Activated naive CD8-positive, alpha-beta T cell treated with anti-CD3 and anti-CD28 coated beads for 36 hours (primary cell): Measurements from ENCODE around the gene YBX1. TPM values are rescaled to one million over a fixed set of nuclear protein-coding genes. Genes with fewer than 3 reads are reported as not detected.
"Not testable (repeated sequence)": the region's sequence is repeated elsewhere in the genome, so short reads cannot be mapped to it uniquely, and the experiment has no call there.

ENCODE experiments used
- DNase-seq: peaks from one replicate; pipeline ENCODE4 v3.0.0; 2021
- H3K27ac Mint-ChIP-seq: one replicate; pipeline ENCODE4 v1.8.0; 2022; ENCODE audit warnings: mild to moderate bottlenecking, moderate library complexity, mixed read lengths
- H3K27me3 Mint-ChIP-seq: one replicate; pipeline ENCODE4 v1.8.0; 2022; ENCODE audit warnings: mild to moderate bottlenecking, mixed read lengths
- H3K36me3 Mint-ChIP-seq: one replicate; pipeline ENCODE4 v1.8.0; 2021; ENCODE audit warnings: mild to moderate bottlenecking, mixed read lengths
- H3K4me1 Mint-ChIP-seq: one replicate; pipeline ENCODE4 v1.8.0; 2021; ENCODE audit warnings: mixed read lengths
- H3K4me3 Mint-ChIP-seq: one replicate; pipeline ENCODE4 v1.8.0; 2022; ENCODE audit warnings: mild to moderate bottlenecking, moderate library complexity, mixed read lengths
- H3K9me3 Mint-ChIP-seq: one replicate; pipeline ENCODE4 v1.8.0; 2022; ENCODE audit warnings: mixed read lengths
- total RNA-seq, 2 experiments: library from RNA; stranded (reverse); gene quantifications; one replicate each; pipeline ENCODE4 v1.2.3, GENCODE V29; 2021

Gene YBX1
- total RNA-seq, 2 experiments from 2014 or later: 1,441 to 1,525 TPM

DNA sequence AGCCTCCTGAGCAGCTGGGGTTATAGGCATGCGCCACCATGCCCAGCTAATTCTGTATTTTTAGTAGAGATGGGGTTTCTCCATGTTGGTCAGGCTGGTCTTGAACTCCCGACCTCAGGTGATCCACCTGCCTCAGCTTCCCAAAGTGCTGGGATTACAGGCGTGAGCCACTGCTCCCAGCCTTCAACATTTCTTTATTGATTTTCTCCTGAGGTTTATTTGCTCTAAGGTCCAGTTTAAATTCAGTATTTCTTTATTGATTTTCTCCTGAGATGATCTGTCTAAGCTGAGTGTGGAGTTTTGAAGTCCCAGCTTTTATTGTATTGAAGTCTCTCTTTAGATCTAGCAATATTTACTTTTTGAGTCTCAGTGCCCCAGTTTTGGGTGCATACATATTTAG, 30.6 kb downstream of the YBX1 start:
- H3K27ac Mint-ChIP-seq, H3K4me3 Mint-ChIP-seq, H3K27me3 Mint-ChIP-seq, DNase-seq, H3K4me1 Mint-ChIP-seq: not testable (repeated sequence)
- Mint-ChIP-seq H3K36me3 (peaks cover 84% of the 10 kb centered on the region), H3K9me3 (peaks cover 31% of the 10 kb centered on the region)

DNA sequence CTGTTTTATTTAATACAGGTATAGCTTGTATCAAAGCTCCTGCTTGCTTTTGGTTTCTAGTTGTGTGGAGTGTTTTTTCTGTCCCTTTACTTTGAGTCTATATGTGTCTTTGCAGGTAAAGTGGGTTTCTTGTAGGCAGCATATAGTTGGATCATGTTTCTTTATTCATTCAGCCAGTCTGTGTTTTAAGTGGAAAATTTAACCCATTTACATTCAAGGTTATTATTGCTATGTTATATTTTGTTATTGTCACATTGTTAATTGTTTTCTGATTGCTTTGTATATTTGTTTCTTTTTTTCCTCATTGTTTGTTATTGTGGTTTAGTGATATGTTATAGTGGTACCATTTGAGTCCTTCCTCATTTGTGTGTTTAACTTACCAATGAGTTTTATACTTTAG, 31.1 kb downstream of the YBX1 start:
- Mint-ChIP-seq H3K9me3 (peaks cover 27% of the 10 kb centered on the region), H3K27ac (no peak overlapping the region), H3K4me3 (no peak overlapping the region), H3K4me1 (peaks cover 8% of the 10 kb centered on the region), H3K27me3 (no peaks in the 10 kb centered on the region), H3K36me3 (peaks cover 79% of the 10 kb centered on the region)
- no peak for DNase-seq

DNA sequence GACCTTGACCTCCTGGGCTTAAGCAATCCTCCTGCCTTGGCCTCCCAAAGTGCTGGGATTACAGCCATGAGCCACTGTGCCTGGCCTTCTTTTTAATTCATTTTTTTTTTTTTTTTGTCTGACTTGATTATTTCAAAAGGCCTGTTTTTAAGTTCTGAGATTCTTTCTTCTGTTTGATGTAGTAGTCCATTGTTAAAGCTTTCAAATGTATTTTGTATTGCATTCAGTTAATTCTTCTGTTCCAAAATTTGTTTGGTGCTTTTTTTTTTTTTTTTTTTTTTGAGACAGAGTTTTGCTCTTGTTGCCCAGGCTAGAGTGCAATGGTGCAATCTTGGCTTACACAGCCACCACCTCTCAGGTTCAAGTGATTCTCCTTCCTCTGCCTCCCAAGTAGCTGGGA, 32.2 kb downstream of the YBX1 start:
- not testable (repeated sequence) for H3K27ac Mint-ChIP-seq, H3K4me1 Mint-ChIP-seq, DNase-seq, H3K27me3 Mint-ChIP-seq, H3K4me3 Mint-ChIP-seq
- peaks cover 74% of the 10 kb centered on the region for H3K36me3 Mint-ChIP-seq
- peaks cover 24% of the 10 kb centered on the region for H3K9me3 Mint-ChIP-seq

DNA sequence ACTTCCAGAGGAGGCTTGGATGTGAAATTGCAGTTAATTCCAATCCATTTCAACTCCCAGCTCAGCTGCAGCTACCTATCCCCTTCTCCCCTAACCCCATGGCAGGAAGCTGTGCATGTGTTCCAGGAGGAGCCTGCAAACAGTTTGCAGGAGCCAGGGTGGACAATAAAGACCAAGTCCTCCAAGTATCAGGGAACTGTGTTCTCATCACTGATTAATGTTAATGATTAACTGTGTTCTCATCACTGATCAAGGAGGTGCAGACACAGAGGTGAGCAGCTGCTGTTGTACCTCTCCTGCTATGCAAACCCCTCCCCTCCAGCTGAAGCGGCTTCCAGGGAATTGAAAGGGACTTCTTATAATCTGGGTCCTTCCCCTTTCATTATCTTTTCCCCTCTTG, 38.6 kb downstream of the YBX1 start:
- no peak for DNase-seq
- H3K27ac Mint-ChIP-seq: no peak overlapping the region
- no peaks in the 10 kb centered on the region for H3K4me1 Mint-ChIP-seq
- H3K36me3 Mint-ChIP-seq: peaks cover 15% of the 10 kb centered on the region
- no peak overlapping the region for H3K4me3 Mint-ChIP-seq
- no peaks in the 10 kb centered on the region for H3K27me3 Mint-ChIP-seq
- no peaks in the 10 kb centered on the region for H3K9me3 Mint-ChIP-seq

DNA sequence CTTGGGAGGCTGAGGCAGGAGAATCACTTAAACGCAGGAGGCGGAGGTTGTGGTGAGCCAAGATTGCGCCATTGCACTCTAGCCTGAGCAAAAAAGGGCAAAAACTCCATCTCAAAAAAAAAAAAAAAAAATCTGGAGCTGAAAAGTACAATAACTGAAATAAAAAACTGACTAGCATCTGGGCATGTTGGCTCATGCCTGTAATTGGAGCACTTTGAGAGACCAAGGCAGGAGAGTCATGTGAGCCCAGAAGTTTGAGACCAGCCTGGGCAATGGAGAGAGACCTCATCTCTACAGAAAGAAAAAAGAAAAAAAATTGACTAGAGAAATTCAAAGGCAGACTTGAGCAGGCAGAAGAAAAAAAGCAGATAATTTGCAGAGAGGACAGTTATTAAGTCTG, 39.7 kb downstream of the YBX1 start:
- Mint-ChIP-seq H3K27ac (no peak overlapping the region), H3K4me3 (no peak overlapping the region), H3K36me3 (peaks cover 9% of the 10 kb centered on the region), H3K9me3 (no peaks in the 10 kb centered on the region), H3K27me3 (no peaks in the 10 kb centered on the region), H3K4me1 (no peaks in the 10 kb centered on the region)
- no peak for DNase-seq

DNA sequence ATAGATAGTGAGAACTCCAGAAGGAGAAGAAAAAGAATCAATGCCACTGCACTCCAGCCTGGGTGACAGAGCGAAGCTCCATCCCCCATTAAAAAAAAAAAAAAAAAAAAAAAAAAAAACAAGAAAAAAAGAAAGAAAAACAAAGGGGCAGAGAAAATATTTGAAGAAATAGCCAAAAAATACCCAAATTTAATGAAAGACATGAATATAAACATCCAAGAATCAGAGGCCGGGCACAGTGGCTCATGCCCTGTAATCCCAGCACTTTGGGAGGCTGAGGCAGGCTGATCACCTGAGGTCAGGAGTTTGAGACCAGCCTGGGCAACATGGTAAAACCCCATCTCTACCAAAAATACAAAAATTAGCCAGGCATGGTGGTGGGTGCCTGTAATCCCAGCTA, 40.2 kb downstream of the YBX1 start:
- not testable (repeated sequence) for H3K9me3 Mint-ChIP-seq, H3K4me1 Mint-ChIP-seq, H3K36me3 Mint-ChIP-seq, H3K27ac Mint-ChIP-seq, DNase-seq, H3K27me3 Mint-ChIP-seq, H3K4me3 Mint-ChIP-seq

DNA sequence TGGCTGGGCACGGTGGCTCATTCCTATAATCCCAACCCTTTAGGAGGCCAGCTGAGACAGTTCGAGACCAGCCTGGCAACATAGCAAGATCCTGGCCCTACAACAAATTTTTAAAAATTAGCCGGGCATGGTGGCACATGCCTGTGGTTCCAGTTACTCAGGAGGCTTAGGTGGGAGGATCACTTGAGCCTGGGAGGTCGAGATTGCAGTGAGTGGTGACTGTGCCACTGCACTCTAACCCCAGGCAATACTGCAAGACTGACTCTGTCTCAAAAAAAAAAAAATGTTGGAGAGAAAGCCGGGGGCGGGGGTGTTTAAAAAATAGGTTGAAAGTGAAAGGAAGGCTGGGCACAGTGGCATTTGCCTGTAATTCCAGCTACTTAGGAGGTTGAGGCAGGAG, 41.3 kb downstream of the YBX1 start:
- DNase-seq: peak; percentile 8
- H3K9me3 Mint-ChIP-seq: no peaks in the 10 kb centered on the region
- H3K4me3 Mint-ChIP-seq: no peak overlapping the region
- H3K36me3 Mint-ChIP-seq: peaks cover under 1% of the 10 kb centered on the region
- no peaks in the 10 kb centered on the region for H3K27me3 Mint-ChIP-seq
- H3K4me1 Mint-ChIP-seq: no peaks in the 10 kb centered on the region
- no peak overlapping the region for H3K27ac Mint-ChIP-seq

DNA sequence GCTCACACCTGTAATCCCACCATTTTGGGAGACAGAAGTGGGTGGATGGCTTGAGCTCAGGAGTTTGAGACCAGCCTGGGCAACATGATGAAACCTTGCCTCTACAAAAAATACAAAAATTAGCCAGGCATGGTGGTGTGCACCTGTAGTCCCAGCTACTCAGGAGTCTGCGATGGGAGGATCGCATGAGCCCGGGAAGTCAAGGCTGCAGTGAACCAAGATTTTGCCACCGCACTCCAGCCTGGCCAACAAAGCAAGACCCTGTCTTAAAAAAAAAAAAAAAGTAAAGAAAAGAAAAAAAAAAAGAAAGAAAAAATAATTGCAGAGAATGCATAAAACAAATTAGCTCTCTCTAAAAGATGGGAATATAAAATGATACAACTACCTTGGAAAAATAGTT, 43.6 kb downstream of the YBX1 start:
- not testable (repeated sequence) for H3K4me3 Mint-ChIP-seq, H3K27me3 Mint-ChIP-seq, DNase-seq, H3K27ac Mint-ChIP-seq, H3K36me3 Mint-ChIP-seq, H3K4me1 Mint-ChIP-seq, H3K9me3 Mint-ChIP-seq

DNA sequence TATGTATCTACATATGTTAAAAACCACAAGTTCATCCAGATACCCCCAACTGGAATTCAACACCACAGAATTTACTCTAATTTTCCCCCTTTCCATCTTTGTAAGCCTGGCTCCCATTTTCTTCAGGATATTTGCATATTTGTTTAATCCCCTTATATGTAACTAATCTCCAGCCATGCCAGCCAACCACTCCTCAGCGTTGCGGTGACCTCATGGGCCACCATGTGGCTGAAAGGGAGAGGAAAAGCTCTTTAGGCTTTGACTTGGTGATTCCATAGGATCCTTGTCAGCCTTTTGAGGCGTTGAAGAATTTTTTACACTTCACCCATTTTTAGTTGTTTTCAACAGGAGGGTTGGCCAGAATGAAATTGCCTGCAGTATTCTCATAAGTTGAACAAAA, 47.8 kb downstream of the YBX1 start:
- Mint-ChIP-seq H3K27me3 (no peaks in the 10 kb centered on the region), H3K36me3 (no peaks in the 10 kb centered on the region), H3K4me1 (peaks cover 4% of the 10 kb centered on the region), H3K4me3 (no peak overlapping the region), H3K27ac (no peak overlapping the region), H3K9me3 (no peaks in the 10 kb centered on the region)
- DNase-seq: no peak

DNA sequence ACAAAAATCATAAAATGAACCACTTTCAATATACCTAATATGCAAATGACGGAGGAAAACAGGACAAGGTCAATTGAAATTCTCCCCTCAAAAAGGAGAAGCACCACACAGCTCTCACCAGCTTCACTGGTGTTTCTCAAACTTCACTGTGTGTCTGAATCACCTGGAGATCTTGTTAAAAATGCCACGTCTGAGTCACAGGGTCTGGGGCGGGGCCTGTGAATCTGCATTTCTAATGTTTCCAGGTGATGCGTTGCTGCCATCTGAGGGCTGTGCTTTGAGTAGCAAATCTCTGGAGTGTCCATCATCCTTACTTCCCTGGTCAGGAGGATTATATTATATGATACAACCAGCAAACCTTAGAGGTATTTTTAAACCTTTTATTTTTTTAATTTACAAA, 48.8 kb downstream of the YBX1 start:
- Mint-ChIP-seq H3K27ac (no peak overlapping the region), H3K9me3 (no peaks in the 10 kb centered on the region), H3K27me3 (no peaks in the 10 kb centered on the region), H3K4me3 (no peak overlapping the region), H3K36me3 (no peaks in the 10 kb centered on the region), H3K4me1 (peaks cover 4% of the 10 kb centered on the region)
- DNase-seq: peak; percentile 53

DNA sequence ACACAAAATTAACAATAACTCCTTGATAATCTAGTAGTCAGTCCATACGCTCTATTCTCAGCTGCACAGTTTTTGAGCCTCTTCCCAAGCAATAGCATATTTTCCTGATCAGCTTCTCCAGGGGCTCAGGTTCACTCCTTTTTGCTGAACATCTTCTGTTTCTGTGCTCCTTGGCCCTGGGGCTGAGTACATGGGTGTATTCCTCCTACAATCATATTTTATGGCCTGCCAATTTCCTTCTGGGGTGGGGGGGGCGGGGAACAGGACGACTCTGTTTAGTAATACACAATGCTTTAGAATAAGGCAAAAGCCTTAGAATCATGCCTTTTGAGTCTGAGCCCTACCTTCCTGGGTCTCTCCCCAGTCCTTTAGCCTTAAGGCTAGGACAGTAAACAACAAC, 49.4 kb downstream of the YBX1 start:
- no peaks in the 10 kb centered on the region for H3K36me3 Mint-ChIP-seq
- H3K4me3 Mint-ChIP-seq: no peak overlapping the region
- no peaks in the 10 kb centered on the region for H3K9me3 Mint-ChIP-seq
- H3K4me1 Mint-ChIP-seq: peaks cover 4% of the 10 kb centered on the region
- no peak overlapping the region for H3K27ac Mint-ChIP-seq
- no peak for DNase-seq
- no peaks in the 10 kb centered on the region for H3K27me3 Mint-ChIP-seq

DNA sequence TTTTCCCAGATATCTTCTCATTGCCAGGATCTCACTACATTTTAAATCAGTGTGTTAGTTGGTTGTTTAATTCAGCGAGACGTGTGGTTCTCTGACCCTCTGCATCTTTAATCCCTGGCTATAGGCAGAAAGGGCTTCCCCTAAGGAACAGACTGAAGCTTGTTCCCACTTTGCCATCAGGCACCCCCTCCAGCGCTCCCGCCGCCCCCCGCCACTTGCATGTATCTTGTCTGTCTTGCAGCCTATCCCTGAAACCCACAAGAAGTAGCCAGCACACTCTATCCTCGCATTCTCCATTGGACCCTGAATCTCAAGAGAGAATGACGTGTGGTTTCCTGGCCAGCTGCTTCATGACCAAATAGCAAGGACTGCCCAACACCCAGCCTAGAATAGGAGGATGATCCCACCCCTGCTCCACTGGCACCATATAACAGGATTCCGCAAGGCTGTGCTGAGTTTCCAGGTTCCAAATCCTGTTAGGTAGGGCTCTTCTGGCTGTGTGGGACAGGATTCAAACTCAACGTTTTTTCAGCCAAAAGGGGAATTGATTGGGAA, 50.0 kb downstream of the YBX1 start:
- Mint-ChIP-seq H3K4me3 (no peak overlapping the region), H3K9me3 (no peaks in the 10 kb centered on the region), H3K27me3 (no peaks in the 10 kb centered on the region), H3K27ac (no peak overlapping the region), H3K4me1 (peaks cover 5% of the 10 kb centered on the region), H3K36me3 (no peaks in the 10 kb centered on the region)
- DNase-seq: no peak

DNA sequence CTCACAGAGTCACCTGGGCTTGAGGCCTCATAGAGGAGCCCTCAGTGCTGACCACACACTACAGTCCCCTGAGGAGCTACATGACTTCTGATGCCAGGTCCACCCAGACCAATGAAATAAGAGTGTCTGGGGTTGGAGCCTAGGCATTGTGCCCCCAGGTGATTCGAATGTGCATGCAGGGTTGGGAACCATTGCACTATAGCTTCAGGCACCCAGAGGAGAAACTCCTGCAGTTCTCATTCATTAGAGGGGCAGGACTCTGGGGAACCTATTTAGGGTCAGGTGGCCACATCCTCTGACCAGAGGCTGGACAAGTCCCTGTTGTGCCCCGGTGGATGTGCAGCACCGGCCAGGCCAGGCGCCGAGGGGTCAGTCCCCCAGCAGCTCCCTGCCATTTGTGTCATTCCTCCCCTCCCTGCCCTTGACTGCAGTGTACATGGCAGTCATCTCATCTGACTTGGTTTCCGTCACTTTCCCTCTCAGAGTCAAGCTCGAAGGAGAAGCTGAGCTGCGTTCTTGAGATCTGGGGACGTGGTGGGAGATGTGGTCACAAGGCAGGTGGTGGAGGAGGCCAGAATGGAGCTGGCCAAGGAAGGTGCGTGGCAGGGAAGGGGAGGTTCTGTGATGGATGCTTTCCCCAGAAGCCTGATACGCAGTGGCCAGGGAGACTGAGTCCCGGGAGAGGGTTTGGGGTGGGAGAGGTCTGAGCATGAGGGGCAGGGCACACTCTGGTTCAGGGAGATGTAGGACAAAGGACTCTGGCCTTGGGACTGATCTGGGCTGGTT, 51.4 kb downstream of the YBX1 start:
- H3K4me3 Mint-ChIP-seq: no peak overlapping the region
- no peak overlapping the region for H3K27ac Mint-ChIP-seq
- DNase-seq: no peak
- peaks cover 5% of the 10 kb centered on the region for H3K4me1 Mint-ChIP-seq
- no peaks in the 10 kb centered on the region for H3K9me3 Mint-ChIP-seq
- H3K27me3 Mint-ChIP-seq: no peaks in the 10 kb centered on the region
- H3K36me3 Mint-ChIP-seq: no peaks in the 10 kb centered on the region

DNA sequence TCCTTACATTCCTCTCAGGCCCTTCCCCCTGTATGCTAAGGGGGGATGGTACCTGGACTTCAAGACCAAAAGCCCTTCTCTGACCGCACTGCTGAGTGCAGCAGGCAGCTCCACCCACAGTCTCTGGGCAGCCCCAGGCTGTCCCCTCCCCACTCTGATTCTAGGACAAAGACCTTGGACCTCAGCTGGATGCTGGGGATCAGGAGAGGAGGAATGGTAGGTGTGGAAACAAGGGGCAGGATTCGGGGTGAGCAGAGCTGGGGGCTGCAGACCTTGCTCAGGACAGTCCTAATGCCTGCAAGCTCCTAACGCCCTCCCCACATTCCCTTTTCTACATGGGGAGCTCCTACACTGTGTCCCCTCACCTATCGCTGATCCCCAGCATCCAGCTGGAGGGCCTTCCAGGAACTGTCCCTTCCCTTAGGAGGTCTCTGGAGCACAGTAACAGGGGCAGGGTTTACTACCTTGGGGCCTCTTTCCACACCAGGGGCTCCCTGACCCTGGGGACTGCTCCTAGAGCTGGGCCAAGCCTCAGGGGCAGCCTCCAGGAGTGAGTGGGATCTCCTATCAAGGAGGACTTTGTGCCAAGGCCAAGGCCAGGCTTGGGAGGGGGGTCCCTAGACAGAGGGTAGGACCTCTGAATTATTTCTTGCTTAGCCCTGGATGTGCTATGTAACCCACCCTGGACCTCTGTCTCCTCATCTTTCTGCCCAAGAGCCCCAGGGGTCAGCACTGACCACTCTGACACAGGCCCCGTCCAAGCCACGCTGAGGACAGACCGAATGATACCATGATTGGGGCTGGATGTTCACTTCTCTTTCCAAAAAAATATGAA, 52.2 kb downstream of the YBX1 start:
- no peak for DNase-seq
- Mint-ChIP-seq H3K4me1 (peaks cover 5% of the 10 kb centered on the region), H3K27me3 (no peaks in the 10 kb centered on the region), H3K4me3 (no peak overlapping the region), H3K9me3 (no peaks in the 10 kb centered on the region), H3K27ac (no peak overlapping the region), H3K36me3 (no peaks in the 10 kb centered on the region)

DNA sequence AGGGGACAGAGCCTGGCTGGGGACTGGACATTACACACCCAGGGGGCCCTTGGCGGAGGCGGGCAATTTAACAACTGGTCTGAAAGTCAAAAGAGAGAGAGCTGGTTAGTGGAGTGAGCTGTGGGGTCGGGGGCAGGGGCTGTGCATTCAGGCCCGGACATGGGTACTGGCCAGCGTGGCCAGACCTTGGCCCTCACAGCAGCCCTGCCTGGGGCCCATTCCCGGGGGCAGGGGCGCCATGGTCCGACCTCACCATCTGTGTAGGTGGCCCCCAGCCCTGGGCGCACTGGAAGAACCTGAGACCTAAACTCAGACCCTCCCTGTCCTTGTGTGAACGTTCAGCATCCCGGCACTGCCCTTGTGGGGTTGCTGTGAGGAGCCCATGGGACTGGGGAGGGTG, 52.8 kb downstream of the YBX1 start:
- Mint-ChIP-seq H3K4me3 (no peak overlapping the region), H3K4me1 (peaks cover 5% of the 10 kb centered on the region), H3K36me3 (no peaks in the 10 kb centered on the region), H3K9me3 (no peaks in the 10 kb centered on the region), H3K27me3 (no peaks in the 10 kb centered on the region), H3K27ac (no peak overlapping the region)
- DNase-seq: no peak
